ENCODE results near the gene RAP1B. TPM values are rescaled to one million over a fixed set of nuclear protein-coding genes. Genes with fewer than 3 reads are reported as not detected.

RAP1B gene
- total and polyA plus RNA-seq, 9 of the 15 experiments (the other 6 are each of a cell fraction or from before 2014, with no cell fraction given), result 107 to 309 (median 170) TPM

DNA sequence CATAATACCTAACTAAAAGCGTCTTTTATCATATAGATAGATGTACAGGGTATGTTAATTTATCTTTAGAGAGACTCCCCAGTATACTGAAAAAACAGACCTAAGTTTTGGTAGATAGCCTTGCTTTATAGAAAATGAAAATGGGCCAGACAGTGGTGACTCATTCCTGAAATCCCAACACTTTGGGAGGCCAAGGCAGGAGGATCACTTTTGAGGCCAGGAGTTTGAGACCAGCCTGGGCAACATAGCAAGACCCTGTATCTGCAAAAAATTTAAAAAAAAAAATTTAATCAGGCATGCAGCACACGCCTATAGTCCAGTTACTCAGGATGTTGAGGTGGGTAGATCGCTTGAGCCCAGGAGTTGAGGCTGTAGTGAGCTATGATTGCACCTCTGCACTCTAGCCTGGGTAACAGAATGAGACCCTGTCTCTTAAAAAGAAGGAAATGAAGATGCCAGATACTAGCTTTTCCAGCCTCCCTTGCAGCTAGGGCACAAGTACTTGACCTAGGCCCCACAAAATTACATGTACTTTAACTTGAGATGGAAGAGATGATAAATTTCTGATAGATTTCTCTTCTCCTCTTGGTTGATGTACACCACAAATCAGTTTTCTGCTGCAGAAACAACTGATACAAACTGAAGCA lies 17.1 kb downstream of the RAP1B start (continued):
- TF ChIP-seq, protein P1, sequence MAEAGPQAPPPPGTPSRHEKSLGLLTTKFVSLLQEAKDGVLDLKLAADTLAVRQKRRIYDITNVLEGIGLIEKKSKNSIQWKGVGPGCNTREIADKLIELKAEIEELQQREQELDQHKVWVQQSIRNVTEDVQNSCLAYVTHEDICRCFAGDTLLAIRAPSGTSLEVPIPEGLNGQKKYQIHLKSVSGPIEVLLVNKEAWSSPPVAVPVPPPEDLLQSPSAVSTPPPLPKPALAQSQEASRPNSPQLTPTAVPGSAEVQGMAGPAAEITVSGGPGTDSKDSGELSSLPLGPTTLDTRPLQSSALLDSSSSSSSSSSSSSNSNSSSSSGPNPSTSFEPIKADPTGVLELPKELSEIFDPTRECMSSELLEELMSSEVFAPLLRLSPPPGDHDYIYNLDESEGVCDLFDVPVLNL (CRISPR knock-in tag; IDR thresholded peaks at IDR 0.05; ENCODE audit: low read depth), result no peak
- TF ChIP-seq, protein P2, sequence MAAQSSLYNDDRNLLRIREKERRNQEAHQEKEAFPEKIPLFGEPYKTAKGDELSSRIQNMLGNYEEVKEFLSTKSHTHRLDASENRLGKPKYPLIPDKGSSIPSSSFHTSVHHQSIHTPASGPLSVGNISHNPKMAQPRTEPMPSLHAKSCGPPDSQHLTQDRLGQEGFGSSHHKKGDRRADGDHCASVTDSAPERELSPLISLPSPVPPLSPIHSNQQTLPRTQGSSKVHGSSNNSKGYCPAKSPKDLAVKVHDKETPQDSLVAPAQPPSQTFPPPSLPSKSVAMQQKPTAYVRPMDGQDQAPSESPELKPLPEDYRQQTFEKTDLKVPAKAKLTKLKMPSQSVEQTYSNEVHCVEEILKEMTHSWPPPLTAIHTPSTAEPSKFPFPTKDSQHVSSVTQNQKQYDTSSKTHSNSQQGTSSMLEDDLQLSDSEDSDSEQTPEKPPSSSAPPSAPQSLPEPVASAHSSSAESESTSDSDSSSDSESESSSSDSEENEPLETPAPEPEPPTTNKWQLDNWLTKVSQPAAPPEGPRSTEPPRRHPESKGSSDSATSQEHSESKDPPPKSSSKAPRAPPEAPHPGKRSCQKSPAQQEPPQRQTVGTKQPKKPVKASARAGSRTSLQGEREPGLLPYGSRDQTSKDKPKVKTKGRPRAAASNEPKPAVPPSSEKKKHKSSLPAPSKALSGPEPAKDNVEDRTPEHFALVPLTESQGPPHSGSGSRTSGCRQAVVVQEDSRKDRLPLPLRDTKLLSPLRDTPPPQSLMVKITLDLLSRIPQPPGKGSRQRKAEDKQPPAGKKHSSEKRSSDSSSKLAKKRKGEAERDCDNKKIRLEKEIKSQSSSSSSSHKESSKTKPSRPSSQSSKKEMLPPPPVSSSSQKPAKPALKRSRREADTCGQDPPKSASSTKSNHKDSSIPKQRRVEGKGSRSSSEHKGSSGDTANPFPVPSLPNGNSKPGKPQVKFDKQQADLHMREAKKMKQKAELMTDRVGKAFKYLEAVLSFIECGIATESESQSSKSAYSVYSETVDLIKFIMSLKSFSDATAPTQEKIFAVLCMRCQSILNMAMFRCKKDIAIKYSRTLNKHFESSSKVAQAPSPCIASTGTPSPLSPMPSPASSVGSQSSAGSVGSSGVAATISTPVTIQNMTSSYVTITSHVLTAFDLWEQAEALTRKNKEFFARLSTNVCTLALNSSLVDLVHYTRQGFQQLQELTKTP (IDR thresholded peaks at IDR 0.05; ENCODE audit: low read depth in 1 of 2, partially characterized antibody in 2 of 2), result no peak
- no peak for TF ChIP-seq BRD4 (IDR thresholded peaks at IDR 0.05)

- BruUV-seq (replicated peaks), result no TSS peak
- peaks cover 72% of the 10 kb centered on the region for H3K36me3 ChIP-seq (ENCODE audit: control insufficient read depth, insufficient read depth, low read length)
- CTCF ChIA-PET (ENCODE audit: low intra/inter-chr PET ratio), result no interaction called here
- no peak overlapping the region for H3K4me3 ChIP-seq
- no peak overlapping the region for H3K4me2 ChIP-seq (ENCODE audit: insufficient read depth, low read length)
- peaks cover 22% of the 10 kb centered on the region; the same call in 1 of the 2 replicates for H4K20me1 ChIP-seq (replicated peaks; ENCODE audit: control insufficient read depth, insufficient read depth, low read length)
- DNase-seq (ENCODE audit: extremely low read depth in 1 of 4, low spot score in 3 of 4), result no peak
- no peak overlapping the region for H2AFZ ChIP-seq (ENCODE audit: low read depth, low read length)
- no peak overlapping the region for H3K9ac ChIP-seq (ENCODE audit: insufficient read depth in 1 of 2, low read depth in 2 of 2, low read length in 2 of 2)
- peaks cover 13% of the 10 kb centered on the region for H3K9me3 ChIP-seq (replicated peaks; ENCODE audit: control insufficient read depth, insufficient read depth, low read depth, low read length)
- in situ Hi-C loops (cut with MboI) (no loop called here), intact Hi-C loops (cut with micrococcal nuclease) (no loop called here)
- H3K27ac ChIP-seq (ENCODE audit: extremely low read depth, low read depth, low read length), result no peak overlapping the region
- peaks cover 6% of the 10 kb centered on the region for H3K9me1 ChIP-seq (ENCODE audit: control insufficient read depth, insufficient read depth, low read length)
- H3K79me2 ChIP-seq (ENCODE audit: control insufficient read depth, insufficient read depth, low read length), result peaks cover 100% of the 10 kb centered on the region
- H3K27me3 ChIP-seq (ENCODE audit: control insufficient read depth in 2 of 2, insufficient read depth in 2 of 2, low read length in 2 of 2), result no peaks in the 10 kb centered on the region
- ATAC-seq, result peak; percentile 66
- POLR2A ChIA-PET, result interaction anchor here (0.6 to 1.9 kb wide), 4 partner anchors 10 to 159 kb away, joined by 3 to 6 read pairs (median 4); no protein-coding TSS in a partner anchor
- H3K4me1 ChIP-seq (replicated peaks in 1 of 2; ENCODE audit: control insufficient read depth in 2 of 2, insufficient read depth in 2 of 2, low read length in 2 of 2), result peaks cover 0 to 2% of the 10 kb centered on the region in 2 experiments; a peak in 1 of 5 replicates
- no peak for FAIRE-seq
- TF ChIP-seq CBFA2T2 (conservative IDR thresholded peaks at IDR 0.05) (0 out of 2 replicates have a peak, but pooled peaks have one; percentile 5), EP300 (IDR thresholded peaks at IDR 0.05; ENCODE audit: low read length) (0 out of 2 replicates have a peak, but pooled peaks have one; percentile 7), HSF4 (CRISPR knock-in tag; IDR thresholded peaks at IDR 0.05; ENCODE audit: borderline replicate concordance) (no peak), ZNF175 (CRISPR knock-in tag; IDR thresholded peaks at IDR 0.05; ENCODE audit: low read depth) (no peak), TCF3 (CRISPR knock-in tag; IDR thresholded peaks at IDR 0.05) (peak; percentile 38)
These were observed 18.0 kb downstream of the RAP1B start for GRCh38 chr12:68628698-68629097.

Measured in K562 (cell line).